GM18526 (cell line): ENCODE data around the gene ITGB2.

ENCODE experiments used
- POLR2A ChIP-seq: IDR thresholded peaks from 3 replicates; pipeline ENCODE4 v1.6.1; 2011; ENCODE audit not compliant: insufficient read length; ENCODE audit errors: extremely low read depth

ITGB2 gene

DNA sequence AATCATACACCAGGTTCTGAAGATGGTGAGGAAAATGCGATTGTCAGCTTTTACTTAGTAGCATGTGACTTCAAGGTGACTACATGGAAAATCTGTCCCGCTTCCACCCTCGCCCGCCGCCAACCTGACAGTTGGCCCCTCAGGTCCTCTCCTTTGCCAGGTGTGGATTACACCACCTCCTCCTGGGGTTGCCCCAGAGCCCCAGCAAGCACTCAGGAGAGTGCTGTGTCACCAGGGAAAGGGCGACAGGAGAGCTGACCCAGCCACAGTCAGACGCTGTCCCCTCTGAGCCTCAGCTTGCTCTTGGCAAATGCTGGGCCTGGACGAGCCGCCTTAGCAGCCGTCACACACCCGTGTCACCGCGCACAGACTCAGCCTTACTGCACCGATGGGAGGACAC, 65.1 kb downstream of the ITGB2 start:
- TF ChIP-seq POLR2A, result no peak

DNA sequence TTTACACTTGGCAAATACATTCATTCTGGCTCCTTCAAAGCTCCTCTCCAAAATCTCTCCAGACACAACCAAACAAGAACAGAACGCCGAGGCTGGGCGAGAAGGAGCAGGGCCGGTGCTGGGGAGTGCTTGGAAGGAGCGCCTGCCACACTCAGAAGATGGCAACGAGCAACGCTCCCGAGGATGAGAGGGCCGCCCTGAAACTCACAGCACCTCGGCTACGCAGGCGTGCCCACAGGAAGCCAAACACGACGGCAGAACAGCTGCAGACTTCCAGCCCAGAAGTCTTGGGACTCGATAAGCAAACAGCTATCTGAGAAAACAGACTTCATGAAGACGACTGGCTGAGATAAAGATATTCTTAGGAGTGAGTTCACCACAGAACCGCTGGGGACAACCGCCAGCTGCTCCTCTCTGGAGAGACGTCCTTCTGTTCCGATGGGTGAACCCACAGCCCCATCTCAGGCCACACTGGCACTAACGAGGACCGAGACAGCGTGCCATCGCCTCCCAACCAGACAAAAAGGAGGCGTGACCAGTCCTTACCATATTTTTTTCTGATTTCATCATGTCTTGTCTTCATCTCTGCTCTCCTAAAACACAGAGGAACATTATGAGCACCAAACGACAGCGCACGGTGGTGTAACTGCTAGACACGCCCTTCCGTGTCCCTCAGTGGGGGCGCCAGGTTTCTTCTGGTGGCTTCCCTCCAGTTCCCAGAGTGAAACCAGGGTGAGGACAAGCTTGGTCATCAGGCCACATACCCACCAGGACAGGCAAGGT, 65.8 kb downstream of the ITGB2 start:
- no peak for TF ChIP-seq POLR2A

DNA sequence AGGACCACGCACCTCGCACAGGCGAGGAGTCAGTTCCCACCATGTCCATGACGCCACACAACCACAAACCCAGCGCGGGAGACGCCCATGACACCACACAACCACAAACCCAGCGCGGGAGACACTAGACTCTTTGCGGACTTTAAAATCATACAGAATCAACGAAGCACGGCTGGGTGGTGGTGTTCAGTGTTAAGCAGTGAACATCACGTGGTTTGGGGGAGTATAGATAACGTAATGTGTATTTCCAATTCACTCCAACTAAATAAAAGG, 66.4 kb downstream of the ITGB2 start:
- no peak for TF ChIP-seq POLR2A

DNA sequence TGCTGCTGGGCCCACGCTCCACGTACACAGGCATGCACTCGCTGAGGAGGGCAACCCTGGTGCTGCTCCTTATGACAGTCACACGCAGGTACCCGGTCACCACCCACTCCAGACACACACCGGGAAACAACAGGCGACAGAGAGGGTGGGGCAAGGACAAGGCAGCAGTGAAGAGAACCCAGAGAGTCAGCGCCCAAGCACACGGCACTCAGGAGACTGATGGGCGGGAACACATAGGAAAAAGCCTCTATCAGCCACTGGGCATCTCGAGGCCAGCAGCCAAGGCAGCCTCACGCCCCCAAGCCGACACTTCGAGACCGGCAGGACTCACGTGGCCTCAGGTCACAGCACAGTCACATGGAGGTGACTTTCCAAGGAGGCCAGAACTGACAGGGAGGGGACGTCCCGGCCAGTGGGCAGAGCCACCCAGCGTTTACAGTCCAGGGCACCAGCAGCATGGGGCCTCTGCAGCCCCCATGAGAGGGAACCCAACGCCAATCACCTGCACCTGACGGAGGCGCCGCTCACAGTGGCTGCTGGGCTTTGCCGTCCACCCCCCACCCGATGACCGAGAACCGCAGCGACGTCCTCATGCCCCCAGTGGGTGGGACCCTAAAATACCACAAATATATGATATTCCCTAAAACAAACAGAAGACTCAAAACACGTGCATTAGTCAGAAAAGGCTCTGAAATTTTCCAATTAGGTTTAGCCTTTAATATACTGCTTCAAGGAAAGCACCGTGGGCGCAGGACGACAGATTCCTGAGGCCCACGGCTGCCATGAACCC, 66.9 kb downstream of the ITGB2 start:
- no peak for TF ChIP-seq POLR2A

DNA sequence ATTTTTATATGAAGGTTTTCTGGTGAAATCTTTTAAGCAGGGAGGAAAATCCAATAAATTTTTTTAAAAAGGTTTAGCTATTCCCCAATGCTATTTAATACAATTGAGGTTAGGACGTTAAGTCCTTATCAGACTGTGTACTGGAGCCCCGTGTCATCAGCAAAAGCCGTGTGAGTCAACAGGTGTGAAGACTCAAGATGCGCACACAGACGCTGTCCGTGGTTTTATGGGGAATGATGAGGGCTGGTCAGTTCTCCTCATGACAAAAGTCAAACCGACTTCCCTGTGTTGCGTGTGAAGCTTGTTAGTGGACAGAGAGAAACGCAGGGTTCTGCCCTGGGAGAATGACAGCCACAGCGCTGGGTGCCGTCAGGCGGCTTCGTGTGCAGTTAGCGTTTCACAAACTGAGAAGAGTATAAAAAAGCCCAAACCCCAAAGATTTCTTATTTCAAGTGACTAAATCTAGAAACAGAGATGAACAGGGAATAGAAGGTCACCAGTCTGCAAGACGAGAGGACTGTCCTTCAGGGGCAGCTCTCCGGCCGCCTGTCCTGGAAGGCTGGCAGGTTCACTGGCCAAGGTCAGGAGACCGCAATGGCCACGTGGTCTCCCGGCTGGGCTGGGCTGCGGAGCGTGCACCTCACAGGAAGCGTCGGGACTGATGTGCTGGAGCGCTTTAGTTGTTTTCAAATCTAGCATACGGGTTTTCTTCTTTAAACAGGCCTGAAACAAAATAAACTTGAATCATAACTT, 69.6 kb downstream of the ITGB2 start:
- no peak for TF ChIP-seq POLR2A

DNA sequence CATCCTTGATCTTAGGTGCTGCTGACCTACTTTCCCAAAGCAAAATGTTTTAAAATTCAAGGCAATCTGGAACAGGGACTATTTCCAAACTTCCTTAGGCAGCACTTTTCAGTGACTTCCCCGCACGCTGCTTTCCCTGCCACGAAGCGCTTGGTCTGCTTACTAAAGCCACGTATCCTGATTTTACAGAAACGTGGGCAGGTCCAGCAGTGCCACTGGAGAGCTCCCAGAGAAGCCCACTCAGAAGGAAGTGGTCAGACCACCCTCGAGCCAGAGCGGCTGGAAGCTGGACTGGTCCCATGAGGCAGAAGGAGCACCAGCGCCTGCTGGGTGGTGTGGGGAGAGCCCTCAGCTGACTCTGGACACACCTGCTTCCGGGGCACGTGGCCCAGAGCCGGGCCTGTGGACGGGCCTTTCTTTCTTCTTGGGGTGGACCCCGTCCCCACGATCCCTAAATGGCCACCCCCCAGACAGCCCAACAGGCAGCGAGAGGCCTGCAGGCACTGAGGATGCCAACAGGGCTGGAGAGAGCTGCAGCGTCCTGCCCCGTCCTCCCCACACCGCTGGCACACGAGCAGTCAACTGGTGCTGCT, 70.4 kb downstream of the ITGB2 start:
- TF ChIP-seq POLR2A, result no peak

DNA sequence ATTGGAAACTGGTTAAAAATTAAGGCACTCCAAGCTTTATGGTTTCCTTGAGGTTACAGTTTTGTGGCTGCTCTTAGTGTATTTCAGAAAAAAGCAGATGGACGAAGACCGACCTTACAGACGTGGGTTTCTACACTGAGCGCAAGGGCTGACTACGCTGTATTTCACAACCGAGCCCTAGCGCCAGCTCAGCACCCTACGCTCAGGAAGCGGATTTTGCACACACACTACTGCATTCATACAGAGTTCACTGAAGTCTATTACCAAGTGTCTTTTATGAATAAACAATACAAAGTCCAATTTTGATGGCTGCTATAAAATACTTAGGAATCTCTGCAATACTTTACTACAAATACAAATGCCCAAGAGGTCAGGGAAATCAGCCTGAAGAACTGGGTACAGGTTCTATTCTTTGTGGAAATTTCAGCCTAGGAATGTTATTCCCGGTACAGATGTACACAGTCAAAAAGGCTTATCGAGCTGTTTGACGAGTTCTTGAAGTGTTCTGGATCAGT, 71.0 kb downstream of the ITGB2 start:
- no peak for TF ChIP-seq POLR2A

DNA sequence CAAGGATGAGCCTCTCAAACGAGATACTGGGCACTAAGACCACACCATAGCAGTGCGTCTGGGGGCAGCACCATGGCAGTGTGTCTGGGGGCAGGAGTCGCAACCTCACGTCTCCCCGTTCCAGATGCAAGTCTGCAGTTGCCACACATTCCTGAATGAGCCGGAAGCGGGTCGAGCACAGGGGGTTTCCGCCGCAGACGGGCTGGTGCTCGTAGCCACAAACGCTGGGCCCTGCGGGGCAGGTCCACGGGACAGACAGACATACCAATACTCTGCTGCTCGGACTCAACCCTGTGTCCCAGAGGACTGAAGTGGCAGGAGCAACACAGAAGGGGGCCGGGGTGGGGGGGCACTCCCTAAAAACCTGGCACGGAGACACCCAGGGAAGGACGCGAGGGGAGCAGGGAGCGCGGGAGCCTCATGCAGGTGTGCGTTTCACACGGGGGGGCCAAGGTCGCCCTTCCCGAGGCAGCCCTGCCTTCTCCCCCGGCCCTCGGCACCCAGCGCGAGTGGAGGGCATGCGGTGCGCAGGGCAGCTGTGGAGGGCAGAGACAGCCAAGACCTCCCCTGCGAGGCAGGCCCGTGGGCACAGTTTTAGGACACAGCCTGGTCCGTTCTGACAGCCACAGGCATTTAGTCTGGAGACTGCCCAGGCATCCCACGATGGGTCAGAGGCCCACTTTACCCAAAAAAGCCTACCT, 71.7 kb downstream of the ITGB2 start:
- TF ChIP-seq POLR2A, result no peak

DNA sequence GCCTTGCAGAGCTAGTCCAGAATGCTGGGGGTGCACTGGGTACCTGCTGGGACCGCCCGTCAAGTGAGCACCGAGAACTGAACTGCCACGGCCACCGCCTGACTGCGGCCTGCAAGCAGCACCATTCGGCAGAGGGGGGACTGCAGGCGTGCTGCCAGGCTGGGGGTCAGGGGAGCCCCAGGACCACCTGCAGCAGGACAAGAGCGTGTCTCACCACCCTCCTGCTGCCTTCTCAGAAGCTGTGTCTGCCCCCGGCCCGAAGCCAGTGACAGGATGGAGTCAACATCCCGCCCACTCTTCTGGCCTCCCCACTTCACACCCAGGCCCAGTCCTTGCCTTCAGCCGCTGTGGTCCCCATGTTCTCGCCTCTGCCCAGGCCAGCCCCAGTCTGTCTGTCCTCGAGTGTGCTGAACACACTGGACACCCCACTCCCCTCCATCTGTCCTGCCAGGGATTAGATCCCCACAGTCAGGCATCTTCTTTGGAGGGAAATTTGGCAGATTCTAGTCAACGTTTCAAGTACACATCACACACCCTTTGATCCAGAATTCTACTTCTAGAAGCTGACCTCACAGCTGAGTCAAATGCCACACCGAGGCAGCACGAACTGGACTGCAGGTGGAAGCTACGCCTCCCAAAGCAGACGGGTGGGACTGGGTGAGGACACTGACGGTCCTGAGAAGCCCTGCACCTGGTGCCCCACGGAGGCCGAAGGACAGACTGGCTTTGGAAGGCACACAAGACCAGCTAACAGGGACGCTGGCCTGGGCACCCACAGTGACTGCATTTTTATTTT, 73.2 kb downstream of the ITGB2 start:
- no peak for TF ChIP-seq POLR2A

DNA sequence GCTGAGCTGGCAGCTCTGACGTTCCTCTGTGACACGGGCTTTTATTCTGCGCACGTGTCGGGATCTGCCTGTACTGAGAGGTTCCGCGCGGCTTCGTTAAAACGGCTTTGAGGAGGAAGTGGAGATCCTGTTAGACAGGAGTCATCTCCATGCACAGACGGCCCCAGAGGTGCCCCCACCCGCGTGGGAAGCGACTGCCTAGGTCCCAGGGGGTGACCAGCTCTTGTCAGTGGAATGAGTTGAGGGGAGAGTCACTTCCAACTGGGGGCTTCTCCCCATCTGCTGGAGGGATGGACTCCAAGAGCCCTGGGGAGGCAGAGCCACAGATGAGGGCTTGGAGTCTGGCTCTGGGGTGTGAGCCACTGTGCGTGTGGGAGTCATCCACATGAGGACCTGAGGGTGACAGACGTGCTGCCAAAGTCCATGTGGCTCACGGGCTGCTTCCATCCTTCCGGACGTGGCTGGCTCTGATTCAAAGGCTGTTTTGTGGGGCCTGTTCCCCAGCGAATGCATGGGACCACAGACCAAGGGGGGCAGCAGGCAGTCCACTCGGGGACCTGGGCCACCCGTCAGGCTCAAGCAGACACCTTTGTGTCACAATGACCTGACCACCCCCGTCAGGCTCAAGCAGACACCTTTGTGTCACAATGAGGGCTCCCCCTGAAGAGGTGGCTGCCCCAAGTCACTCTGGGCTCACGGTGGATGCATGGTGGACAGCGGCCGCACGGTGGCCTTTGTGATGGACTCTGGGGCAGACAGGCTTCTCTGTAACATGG, 74.0 kb downstream of the ITGB2 start:
- TF ChIP-seq POLR2A, result no peak

DNA sequence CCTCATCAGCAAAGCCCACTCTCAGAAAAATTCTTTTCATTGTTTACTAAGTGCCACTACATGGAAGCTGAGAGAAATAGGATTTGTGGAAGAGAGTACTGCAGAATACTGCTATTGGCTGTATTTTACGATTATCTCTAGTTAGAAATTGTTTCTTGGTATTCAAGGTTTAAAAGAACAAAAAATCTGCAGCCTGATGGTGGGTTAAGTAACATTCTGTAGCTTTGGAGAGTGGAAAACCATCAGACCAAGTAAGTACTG, 74.5 kb downstream of the ITGB2 start:
- no peak for TF ChIP-seq POLR2A

DNA sequence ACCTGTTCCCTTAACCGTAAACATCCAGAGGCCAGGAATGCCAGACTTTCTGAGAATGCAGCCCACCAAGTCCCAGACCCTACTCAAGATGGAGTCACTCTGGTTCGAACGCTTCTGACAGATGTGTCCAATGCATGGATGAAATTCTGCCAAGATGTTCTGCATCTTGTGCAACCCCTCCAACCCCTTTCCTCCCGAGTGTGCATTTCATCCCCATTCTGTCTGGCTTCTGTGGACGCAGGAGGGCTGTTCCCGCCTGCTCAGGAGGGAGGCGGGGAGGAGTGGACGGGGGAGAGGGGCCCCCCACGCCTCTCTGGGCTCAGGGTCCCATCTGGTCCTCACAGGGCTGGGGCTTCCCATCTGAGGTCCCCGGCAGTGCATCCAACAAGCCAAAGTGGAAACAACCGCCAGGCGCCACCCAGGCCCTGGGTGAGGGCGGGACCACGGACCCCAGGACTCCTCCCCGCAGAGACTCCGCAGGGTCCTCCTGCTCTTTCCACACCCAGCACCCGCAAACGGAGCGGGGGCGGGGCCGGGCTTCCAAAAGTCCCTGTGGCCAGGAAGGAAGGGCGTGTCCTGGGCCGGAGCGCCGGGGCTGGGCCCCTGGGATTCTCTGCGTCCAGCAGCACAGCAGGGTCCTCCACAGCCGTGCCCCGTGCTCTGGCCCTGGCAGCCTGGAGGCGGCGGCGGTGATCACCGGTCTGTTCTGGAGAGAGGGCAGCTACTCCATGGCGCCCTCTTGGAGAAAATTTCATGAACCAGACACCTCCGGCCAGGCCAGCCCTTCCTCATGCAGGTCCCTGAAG, 75.1 kb downstream of the ITGB2 start:
- TF ChIP-seq POLR2A, result no peak

DNA sequence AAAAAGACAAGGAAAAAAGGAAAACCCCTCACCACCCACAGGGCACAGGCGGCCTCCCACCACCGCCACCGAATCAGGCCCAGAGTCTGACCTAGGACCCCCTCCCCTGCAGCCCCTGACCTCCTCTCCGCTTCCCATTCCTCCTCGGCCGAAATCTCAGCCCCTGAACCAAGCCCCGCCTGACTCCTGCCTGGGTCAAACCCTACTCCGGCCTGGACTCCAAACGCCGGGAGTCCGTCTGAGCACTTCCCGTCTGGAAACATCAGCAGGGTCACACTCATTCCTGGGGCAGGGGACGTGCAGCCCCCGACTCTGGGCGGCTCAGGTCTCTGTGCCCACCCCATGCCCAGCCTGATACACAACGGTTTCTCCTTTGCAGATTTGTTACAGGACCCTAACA, 76.4 kb downstream of the ITGB2 start:
- TF ChIP-seq POLR2A, result no peak
